Neural cell (in vitro differentiated cells): ENCODE data around the gene TUBGCP2. TPM values are rescaled to one million over a fixed set of nuclear protein-coding genes. Genes with fewer than 3 reads are reported as not detected.

ENCODE experiments used
- H2AFZ ChIP-seq: fragments of 200-600, 300-800 bp; sonication (generic), shearing (Covaris generic); 2 replicates; pipeline ENCODE4 v1.6.0; 2014; ENCODE audit warnings: low read depth, mild to moderate bottlenecking, antibody characterized with exemption, low read length, moderate library complexity
- H3F3A ChIP-seq: fragments of 200-600 bp; shearing (Covaris generic); 2 replicates; pipeline ENCODE4 v1.6.1; 2016; ENCODE audit warnings: mild to moderate bottlenecking, moderate library complexity, mixed read lengths, antibody characterized with exemption, low read length; ENCODE audit not compliant: insufficient read depth, poor library complexity, severe bottlenecking
- H3K27ac ChIP-seq: fragments of 200-600, 300-800 bp; sonication (generic), shearing (Covaris generic); 2 replicates; pipeline ENCODE4 v1.5.1; 2014; ENCODE audit warnings: mild to moderate bottlenecking, low read length, moderate library complexity
- H3K27me3 ChIP-seq: fragments of 300-800, 200-600 bp; sonication (generic), shearing (Covaris generic); 2 replicates; pipeline ENCODE4 v1.6.0; 2014; ENCODE audit warnings: mild to moderate bottlenecking, low read depth, low read length, moderate library complexity; ENCODE audit not compliant: insufficient read depth
- H3K36me3 ChIP-seq: fragments of 300-800, 200-600 bp; sonication (generic), shearing (Covaris generic); 2 replicates; pipeline ENCODE4 v1.5.1; 2014; ENCODE audit warnings: mild to moderate bottlenecking, antibody characterized with exemption, low read length, moderate library complexity; ENCODE audit not compliant: insufficient read depth
- H3K4me2 ChIP-seq: fragments of 300-800, 200-600 bp; sonication (generic), shearing (Covaris generic); 2 replicates; pipeline ENCODE4 v1.6.0; 2014; ENCODE audit warnings: mild to moderate bottlenecking, low read length
- H3K4me3 ChIP-seq: fragments of 300-800, 200-600 bp; sonication (generic), shearing (Covaris generic); 2 replicates; pipeline ENCODE4 v1.5.1; 2014; ENCODE audit warnings: mild to moderate bottlenecking, low read length, moderate library complexity
- H3K79me2 ChIP-seq: fragments of 200-600 bp; shearing (Covaris generic); replicated peaks from 2 replicates; pipeline ENCODE4 v1.6.0; 2014; ENCODE audit warnings: mild to moderate bottlenecking, low read length, moderate library complexity; ENCODE audit not compliant: insufficient read depth
- H3K9ac ChIP-seq: fragments of 300-800, 200-600 bp; sonication (generic), shearing (Covaris generic); 2 replicates; pipeline ENCODE4 v1.6.1; 2016; ENCODE audit warnings: mild to moderate bottlenecking, low read length, mixed read lengths
- H3K9me2 ChIP-seq: fragments of 200-600 bp; shearing (Covaris generic); 2 replicates; pipeline ENCODE4 v1.6.1; 2016; ENCODE audit warnings: mild to moderate bottlenecking, low read length, mixed read lengths; ENCODE audit not compliant: insufficient read depth
- H3K9me3 ChIP-seq: fragments of 200-600, 300-800 bp; sonication (generic), shearing (Covaris generic); 2 replicates; pipeline ENCODE4 v1.6.1; 2016; ENCODE audit warnings: mild to moderate bottlenecking, mixed run types, low read length, moderate library complexity, mixed read lengths
- H4K20me1 ChIP-seq: fragments of 200-600 bp; shearing (Covaris generic); 2 replicates; pipeline ENCODE4 v1.6.1; 2016; ENCODE audit warnings: mild to moderate bottlenecking, mixed run types; ENCODE audit not compliant: insufficient read depth
- CTCF ChIP-seq: fragments of 450-650 bp; IDR thresholded peaks from 2 replicates; pipeline ENCODE4 v1.5.1; 2014; ENCODE audit warnings: antibody characterized with exemption, mild to moderate bottlenecking, moderate library complexity; ENCODE audit not compliant: poor library complexity, severe bottlenecking
- EP300 ChIP-seq: fragments of 450-650 bp; conservative IDR thresholded peaks from 2 replicates; pipeline ENCODE4 v1.6.1; 2014; ENCODE audit warnings: antibody characterized with exemption, mild to moderate bottlenecking, moderate library complexity; ENCODE audit not compliant: poor library complexity, severe bottlenecking
- EZH2 ChIP-seq: fragments of 200-600, 300-800 bp; shearing (Covaris generic), sonication (generic); IDR thresholded peaks from 2 replicates; pipeline ENCODE4 v1.6.1; 2014; ENCODE audit warnings: antibody characterized with exemption, low read length, borderline replicate concordance, mild to moderate bottlenecking; ENCODE audit not compliant: insufficient read depth, poor library complexity, severe bottlenecking
- MXI1 ChIP-seq: fragments of 450-650 bp; conservative IDR thresholded peaks from 2 replicates; pipeline ENCODE4 v1.6.1; 2014; ENCODE audit warnings: antibody characterized with exemption, mild to moderate bottlenecking; ENCODE audit not compliant: poor library complexity, severe bottlenecking
- POLR2AphosphoS5 ChIP-seq: IDR thresholded peaks from 2 replicates; pipeline ENCODE4 v1.6.1; 2012
- RAD21 ChIP-seq: fragments of 450-650 bp; conservative IDR thresholded peaks from 2 replicates; pipeline ENCODE4 v1.6.1; 2014; ENCODE audit warnings: antibody characterized with exemption, mild to moderate bottlenecking, moderate library complexity
- REST ChIP-seq: IDR thresholded peaks from 2 replicates; pipeline ENCODE4 v1.6.1; 2012; ENCODE audit warnings: borderline replicate concordance
- SMC3 ChIP-seq: fragments of 450-650 bp; conservative IDR thresholded peaks from 2 replicates; pipeline ENCODE4 v1.6.1; 2014; ENCODE audit warnings: antibody characterized with exemption, mild to moderate bottlenecking, moderate library complexity; ENCODE audit not compliant: poor library complexity
- TAF1 ChIP-seq: IDR thresholded peaks from 2 replicates; pipeline ENCODE4 v1.6.1; 2012; ENCODE audit warnings: low read depth
- polyA plus RNA-seq: library from polyadenylated mRNA; depleted of rRNA; stranded (reverse); fragments of >200 nt; gene quantifications from 2 replicates; pipeline ENCODE4 v1.2.3, GENCODE V29; 2014

The TUBGCP2 gene
- polyA plus RNA-seq, 1 donor from 2014 or later = 34.5 TPM

GRCh38 chr10:133246236-133246626 is 62.4 kb downstream of the TUBGCP2 start:
- Histone ChIP-seq H3K27me3 (no peaks in the 10 kb centered on the region), H2AFZ (no peak overlapping the region), H3K9ac (no peak overlapping the region), H3K4me2 (no peak overlapping the region), H4K20me1 (no peaks in the 10 kb centered on the region), H3F3A (no peaks in the 10 kb centered on the region), H3K9me2 (no peaks in the 10 kb centered on the region), H3K4me3 (no peak overlapping the region), H3K36me3 (no peaks in the 10 kb centered on the region), H3K9me3 (no peaks in the 10 kb centered on the region), H3K79me2 (no peaks in the 10 kb centered on the region), H3K27ac (no peak overlapping the region)
- TF ChIP-seq RAD21 (no peak), EP300 (no peak), EZH2 (no peak), TAF1 (no peak), MXI1 (no peak), POLR2AphosphoS5 (no peak), REST (no peak), SMC3 (no peak), CTCF (no peak)

- H3K9me2 ChIP-seq = no peaks in the 10 kb centered on the region
- no peaks in the 10 kb centered on the region for H3K36me3 ChIP-seq
- no peak overlapping the region for H3K4me3 ChIP-seq
- H4K20me1 ChIP-seq = no peaks in the 10 kb centered on the region
- H3K27ac ChIP-seq = no peak overlapping the region
- H3K9me3 ChIP-seq = no peaks in the 10 kb centered on the region
- no peak overlapping the region for H3K4me2 ChIP-seq
- no peak for TF ChIP-seq SMC3
- no peak for TF ChIP-seq REST
- no peak for TF ChIP-seq EZH2
- TF ChIP-seq TAF1 = no peak
- TF ChIP-seq POLR2AphosphoS5 = no peak
- no peak for TF ChIP-seq CTCF
- H3K79me2 ChIP-seq = no peaks in the 10 kb centered on the region
- no peak overlapping the region for H2AFZ ChIP-seq
- no peaks in the 10 kb centered on the region for H3K27me3 ChIP-seq
- no peaks in the 10 kb centered on the region for H3F3A ChIP-seq
- no peak overlapping the region for H3K9ac ChIP-seq
These were observed 63.0 kb downstream of the TUBGCP2 start for GRCh38 chr10:133245439-133246235.
